ENCODE results near the gene KRTAP4-12.

DNA sequence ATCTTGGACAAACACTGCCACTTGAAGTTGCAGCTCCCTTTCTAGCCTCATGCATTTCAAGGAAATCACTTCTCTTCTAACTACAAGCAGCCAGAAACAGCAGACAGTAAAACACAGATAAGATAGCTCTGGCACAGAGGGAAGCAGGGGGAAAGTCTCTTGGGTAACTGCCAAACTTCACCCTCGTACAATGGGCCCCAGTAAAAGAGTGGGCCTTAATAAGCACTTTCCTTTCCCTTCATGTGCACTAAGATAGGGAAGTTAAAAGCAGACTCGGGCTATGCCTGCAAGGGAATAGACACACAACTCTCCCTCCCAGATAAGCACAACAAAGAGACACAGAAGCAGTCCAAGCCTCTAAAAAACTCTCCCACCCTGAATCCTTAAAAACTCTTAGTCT lies 29.9 kb upstream of the KRTAP4-12 start:
- TF ChIP-seq POLR2AphosphoS5 (IDR thresholded peaks at IDR 0.05; ENCODE audit: low read depth, low read length) (no peak), SPI1 (IDR thresholded peaks at IDR 0.05; ENCODE audit: low read depth, low read length) (no peak), POLR2A (IDR thresholded peaks at IDR 0.05; ENCODE audit: low read depth, low read length) (no peak), TAF1 (IDR thresholded peaks at IDR 0.05; ENCODE audit: low read depth, low read length) (no peak), PAX5 (IDR thresholded peaks at IDR 0.05; ENCODE audit: insufficient read depth, low read length, severe bottlenecking) (no peak)
